Neural cell (in vitro differentiated cells): Measurements from ENCODE around the gene ZC3H11A. TPM values are rescaled to one million over a fixed set of nuclear protein-coding genes. Genes with fewer than 3 reads are reported as not detected.
"Not testable (repeated sequence)": the region's sequence is repeated elsewhere in the genome, so short reads cannot be mapped to it uniquely, and the experiment has no call there.

ENCODE experiments used
- H2AFZ ChIP-seq: fragments of 200-600, 300-800 bp; sonication (generic), shearing (Covaris generic); 2 replicates; pipeline ENCODE4 v1.6.0; 2014; ENCODE audit warnings: low read depth, mild to moderate bottlenecking, antibody characterized with exemption, low read length, moderate library complexity
- H3F3A ChIP-seq: fragments of 200-600 bp; shearing (Covaris generic); 2 replicates; pipeline ENCODE4 v1.6.1; 2016; ENCODE audit warnings: mild to moderate bottlenecking, moderate library complexity, mixed read lengths, antibody characterized with exemption, low read length; ENCODE audit not compliant: insufficient read depth, poor library complexity, severe bottlenecking
- H3K27ac ChIP-seq: fragments of 200-600, 300-800 bp; sonication (generic), shearing (Covaris generic); 2 replicates; pipeline ENCODE4 v1.5.1; 2014; ENCODE audit warnings: mild to moderate bottlenecking, low read length, moderate library complexity
- H3K27me3 ChIP-seq: fragments of 300-800, 200-600 bp; sonication (generic), shearing (Covaris generic); 2 replicates; pipeline ENCODE4 v1.6.0; 2014; ENCODE audit warnings: mild to moderate bottlenecking, low read depth, low read length, moderate library complexity; ENCODE audit not compliant: insufficient read depth
- H3K36me3 ChIP-seq: fragments of 300-800, 200-600 bp; sonication (generic), shearing (Covaris generic); 2 replicates; pipeline ENCODE4 v1.5.1; 2014; ENCODE audit warnings: mild to moderate bottlenecking, antibody characterized with exemption, low read length, moderate library complexity; ENCODE audit not compliant: insufficient read depth
- H3K4me2 ChIP-seq: fragments of 300-800, 200-600 bp; sonication (generic), shearing (Covaris generic); 2 replicates; pipeline ENCODE4 v1.6.0; 2014; ENCODE audit warnings: mild to moderate bottlenecking, low read length
- H3K4me3 ChIP-seq: fragments of 300-800, 200-600 bp; sonication (generic), shearing (Covaris generic); 2 replicates; pipeline ENCODE4 v1.5.1; 2014; ENCODE audit warnings: mild to moderate bottlenecking, low read length, moderate library complexity
- H3K79me2 ChIP-seq: fragments of 200-600 bp; shearing (Covaris generic); replicated peaks from 2 replicates; pipeline ENCODE4 v1.6.0; 2014; ENCODE audit warnings: mild to moderate bottlenecking, low read length, moderate library complexity; ENCODE audit not compliant: insufficient read depth
- H3K9ac ChIP-seq: fragments of 300-800, 200-600 bp; sonication (generic), shearing (Covaris generic); 2 replicates; pipeline ENCODE4 v1.6.1; 2016; ENCODE audit warnings: mild to moderate bottlenecking, low read length, mixed read lengths
- H3K9me2 ChIP-seq: fragments of 200-600 bp; shearing (Covaris generic); 2 replicates; pipeline ENCODE4 v1.6.1; 2016; ENCODE audit warnings: mild to moderate bottlenecking, low read length, mixed read lengths; ENCODE audit not compliant: insufficient read depth
- H3K9me3 ChIP-seq: fragments of 200-600, 300-800 bp; sonication (generic), shearing (Covaris generic); 2 replicates; pipeline ENCODE4 v1.6.1; 2016; ENCODE audit warnings: mild to moderate bottlenecking, mixed run types, low read length, moderate library complexity, mixed read lengths
- H4K20me1 ChIP-seq: fragments of 200-600 bp; shearing (Covaris generic); 2 replicates; pipeline ENCODE4 v1.6.1; 2016; ENCODE audit warnings: mild to moderate bottlenecking, mixed run types; ENCODE audit not compliant: insufficient read depth
- EP300 ChIP-seq: fragments of 450-650 bp; conservative IDR thresholded peaks from 2 replicates; pipeline ENCODE4 v1.6.1; 2014; ENCODE audit warnings: antibody characterized with exemption, mild to moderate bottlenecking, moderate library complexity; ENCODE audit not compliant: poor library complexity, severe bottlenecking
- EZH2 ChIP-seq: fragments of 200-600, 300-800 bp; shearing (Covaris generic), sonication (generic); IDR thresholded peaks from 2 replicates; pipeline ENCODE4 v1.6.1; 2014; ENCODE audit warnings: antibody characterized with exemption, low read length, borderline replicate concordance, mild to moderate bottlenecking; ENCODE audit not compliant: insufficient read depth, poor library complexity, severe bottlenecking
- MXI1 ChIP-seq: fragments of 450-650 bp; conservative IDR thresholded peaks from 2 replicates; pipeline ENCODE4 v1.6.1; 2014; ENCODE audit warnings: antibody characterized with exemption, mild to moderate bottlenecking; ENCODE audit not compliant: poor library complexity, severe bottlenecking
- POLR2AphosphoS5 ChIP-seq: IDR thresholded peaks from 2 replicates; pipeline ENCODE4 v1.6.1; 2012
- RAD21 ChIP-seq: fragments of 450-650 bp; conservative IDR thresholded peaks from 2 replicates; pipeline ENCODE4 v1.6.1; 2014; ENCODE audit warnings: antibody characterized with exemption, mild to moderate bottlenecking, moderate library complexity
- SMC3 ChIP-seq: fragments of 450-650 bp; conservative IDR thresholded peaks from 2 replicates; pipeline ENCODE4 v1.6.1; 2014; ENCODE audit warnings: antibody characterized with exemption, mild to moderate bottlenecking, moderate library complexity; ENCODE audit not compliant: poor library complexity
- TAF1 ChIP-seq: IDR thresholded peaks from 2 replicates; pipeline ENCODE4 v1.6.1; 2012; ENCODE audit warnings: low read depth
- polyA plus RNA-seq: library from polyadenylated mRNA; depleted of rRNA; stranded (reverse); fragments of >200 nt; gene quantifications from 2 replicates; pipeline ENCODE4 v1.2.3, GENCODE V29; 2014
- TF ChIP-seq, protein P1 (sequence below): IDR thresholded peaks from 2 replicates; pipeline ENCODE4 v1.6.1; 2012; ENCODE audit warnings: borderline replicate concordance
- TF ChIP-seq, protein P2 (sequence below): fragments of 450-650 bp; IDR thresholded peaks from 2 replicates; pipeline ENCODE4 v1.5.1; 2014; ENCODE audit warnings: antibody characterized with exemption, mild to moderate bottlenecking, moderate library complexity; ENCODE audit not compliant: poor library complexity, severe bottlenecking

Gene ZC3H11A
- polyA plus RNA-seq, 1 donor from 2014 or later = 210 TPM

DNA sequence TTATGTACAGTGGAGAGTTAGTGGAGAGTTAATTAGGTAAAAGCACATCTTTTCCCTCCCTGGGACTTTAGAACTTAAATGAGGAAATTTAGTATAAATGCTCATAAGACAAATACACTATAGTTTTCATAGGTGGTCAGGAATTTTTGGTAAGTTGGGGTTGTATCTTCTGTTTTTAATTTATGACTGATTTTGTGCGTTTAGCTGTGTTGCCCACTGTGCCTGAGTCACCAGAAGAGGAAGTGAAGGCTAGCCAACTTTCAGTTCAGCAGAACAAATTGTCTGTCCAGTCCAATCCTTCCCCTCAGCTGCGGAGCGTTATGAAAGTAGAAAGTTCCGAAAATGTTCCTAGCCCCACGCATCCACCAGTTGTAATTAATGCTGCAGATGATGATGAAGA, 33.8 kb downstream of the ZC3H11A start:
- H3K9me2 ChIP-seq, H3K4me3 ChIP-seq, H3K9ac ChIP-seq, H3K9me3 ChIP-seq, H3K27me3 ChIP-seq, H3F3A ChIP-seq, H3K4me2 ChIP-seq, H4K20me1 ChIP-seq, H2AFZ ChIP-seq, H3K27ac ChIP-seq, H3K79me2 ChIP-seq: not testable (repeated sequence)
- peaks cover 22% of the 10 kb centered on the region for H3K36me3 ChIP-seq

DNA sequence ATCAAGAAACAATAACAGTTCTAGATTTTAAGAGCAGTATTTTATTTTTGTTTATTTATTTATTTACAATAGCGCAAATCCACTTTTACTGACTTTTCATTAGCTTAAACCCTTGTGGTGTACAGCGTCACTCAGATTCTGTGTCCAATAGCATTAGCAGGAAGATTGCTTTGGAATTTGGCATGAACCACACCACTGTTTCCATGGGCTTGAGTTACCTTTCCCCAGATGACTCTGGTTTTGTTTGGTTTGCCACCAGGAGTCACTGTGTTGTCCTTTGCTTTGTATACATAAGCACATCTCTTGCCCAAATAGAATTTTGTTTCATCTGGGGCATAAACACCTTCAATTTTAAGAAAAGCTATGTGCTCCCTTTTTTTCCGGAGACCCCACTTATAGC, 40.1 kb downstream of the ZC3H11A start:
- peaks cover 23% of the 10 kb centered on the region for H3K36me3 ChIP-seq
- no peaks in the 10 kb centered on the region for H3K27me3 ChIP-seq
- H3K27ac ChIP-seq = no peak overlapping the region
- no peaks in the 10 kb centered on the region for H3K9me2 ChIP-seq
- no peaks in the 10 kb centered on the region for H4K20me1 ChIP-seq
- H3K9me3 ChIP-seq = no peaks in the 10 kb centered on the region
- no peaks in the 10 kb centered on the region for H3K79me2 ChIP-seq
- H3K4me3 ChIP-seq = no peak overlapping the region
- H2AFZ ChIP-seq = no peak overlapping the region
- no peak overlapping the region for H3K4me2 ChIP-seq
- no peaks in the 10 kb centered on the region for H3F3A ChIP-seq
- TF ChIP-seq, protein P1, sequence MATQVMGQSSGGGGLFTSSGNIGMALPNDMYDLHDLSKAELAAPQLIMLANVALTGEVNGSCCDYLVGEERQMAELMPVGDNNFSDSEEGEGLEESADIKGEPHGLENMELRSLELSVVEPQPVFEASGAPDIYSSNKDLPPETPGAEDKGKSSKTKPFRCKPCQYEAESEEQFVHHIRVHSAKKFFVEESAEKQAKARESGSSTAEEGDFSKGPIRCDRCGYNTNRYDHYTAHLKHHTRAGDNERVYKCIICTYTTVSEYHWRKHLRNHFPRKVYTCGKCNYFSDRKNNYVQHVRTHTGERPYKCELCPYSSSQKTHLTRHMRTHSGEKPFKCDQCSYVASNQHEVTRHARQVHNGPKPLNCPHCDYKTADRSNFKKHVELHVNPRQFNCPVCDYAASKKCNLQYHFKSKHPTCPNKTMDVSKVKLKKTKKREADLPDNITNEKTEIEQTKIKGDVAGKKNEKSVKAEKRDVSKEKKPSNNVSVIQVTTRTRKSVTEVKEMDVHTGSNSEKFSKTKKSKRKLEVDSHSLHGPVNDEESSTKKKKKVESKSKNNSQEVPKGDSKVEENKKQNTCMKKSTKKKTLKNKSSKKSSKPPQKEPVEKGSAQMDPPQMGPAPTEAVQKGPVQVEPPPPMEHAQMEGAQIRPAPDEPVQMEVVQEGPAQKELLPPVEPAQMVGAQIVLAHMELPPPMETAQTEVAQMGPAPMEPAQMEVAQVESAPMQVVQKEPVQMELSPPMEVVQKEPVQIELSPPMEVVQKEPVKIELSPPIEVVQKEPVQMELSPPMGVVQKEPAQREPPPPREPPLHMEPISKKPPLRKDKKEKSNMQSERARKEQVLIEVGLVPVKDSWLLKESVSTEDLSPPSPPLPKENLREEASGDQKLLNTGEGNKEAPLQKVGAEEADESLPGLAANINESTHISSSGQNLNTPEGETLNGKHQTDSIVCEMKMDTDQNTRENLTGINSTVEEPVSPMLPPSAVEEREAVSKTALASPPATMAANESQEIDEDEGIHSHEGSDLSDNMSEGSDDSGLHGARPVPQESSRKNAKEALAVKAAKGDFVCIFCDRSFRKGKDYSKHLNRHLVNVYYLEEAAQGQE = no peak
- TF ChIP-seq EP300 (no peak), POLR2AphosphoS5 (no peak), SMC3 (no peak), TAF1 (no peak), MXI1 (no peak), RAD21 (no peak), EZH2 (no peak)
- TF ChIP-seq, protein P2, sequence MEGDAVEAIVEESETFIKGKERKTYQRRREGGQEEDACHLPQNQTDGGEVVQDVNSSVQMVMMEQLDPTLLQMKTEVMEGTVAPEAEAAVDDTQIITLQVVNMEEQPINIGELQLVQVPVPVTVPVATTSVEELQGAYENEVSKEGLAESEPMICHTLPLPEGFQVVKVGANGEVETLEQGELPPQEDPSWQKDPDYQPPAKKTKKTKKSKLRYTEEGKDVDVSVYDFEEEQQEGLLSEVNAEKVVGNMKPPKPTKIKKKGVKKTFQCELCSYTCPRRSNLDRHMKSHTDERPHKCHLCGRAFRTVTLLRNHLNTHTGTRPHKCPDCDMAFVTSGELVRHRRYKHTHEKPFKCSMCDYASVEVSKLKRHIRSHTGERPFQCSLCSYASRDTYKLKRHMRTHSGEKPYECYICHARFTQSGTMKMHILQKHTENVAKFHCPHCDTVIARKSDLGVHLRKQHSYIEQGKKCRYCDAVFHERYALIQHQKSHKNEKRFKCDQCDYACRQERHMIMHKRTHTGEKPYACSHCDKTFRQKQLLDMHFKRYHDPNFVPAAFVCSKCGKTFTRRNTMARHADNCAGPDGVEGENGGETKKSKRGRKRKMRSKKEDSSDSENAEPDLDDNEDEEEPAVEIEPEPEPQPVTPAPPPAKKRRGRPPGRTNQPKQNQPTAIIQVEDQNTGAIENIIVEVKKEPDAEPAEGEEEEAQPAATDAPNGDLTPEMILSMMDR = no peak
- H3K9ac ChIP-seq = no peak overlapping the region

DNA sequence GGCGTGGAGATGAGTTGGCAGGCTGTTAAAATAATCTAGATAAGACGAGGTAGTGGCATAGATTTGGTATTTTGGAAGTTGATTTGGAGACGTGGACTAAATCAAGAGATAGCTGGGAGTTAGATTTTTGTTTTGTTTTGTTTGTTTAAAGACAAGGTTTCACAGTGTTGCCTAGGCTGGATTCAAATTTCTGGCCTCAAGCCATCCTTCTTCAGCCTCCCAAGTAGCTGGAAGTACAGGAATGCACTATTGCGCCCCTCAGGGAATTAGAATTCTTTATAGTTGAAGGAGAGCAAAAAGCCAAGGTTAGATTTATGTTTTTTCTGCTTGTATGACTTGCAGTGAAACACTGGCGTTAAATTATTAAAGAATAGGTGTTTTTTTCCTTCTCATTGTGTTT, 43.7 kb downstream of the ZC3H11A start:
- Histone ChIP-seq H3F3A (no peaks in the 10 kb centered on the region), H3K27me3 (no peaks in the 10 kb centered on the region), H4K20me1 (no peaks in the 10 kb centered on the region), H3K4me3 (no peak overlapping the region), H3K27ac (no peak overlapping the region), H3K9me3 (no peaks in the 10 kb centered on the region), H3K9ac (no peak overlapping the region), H3K4me2 (no peak overlapping the region), H3K79me2 (no peaks in the 10 kb centered on the region), H3K9me2 (no peaks in the 10 kb centered on the region), H2AFZ (no peak overlapping the region), H3K36me3 (peaks cover 17% of the 10 kb centered on the region)
- TF ChIP-seq EZH2 = no peak
- TF ChIP-seq EP300 = no peak
- no peak for TF ChIP-seq POLR2AphosphoS5
- TF ChIP-seq, protein P1 = no peak
- TF ChIP-seq MXI1 = no peak
- TF ChIP-seq TAF1 = no peak
